RCC 7860 (cell line): ENCODE results near the gene TBX15.

Experiments
- DNase-seq: peaks from one replicate; pipeline ENCODE4 v3.0.0-alpha.2; 2015; ENCODE audit warnings: low spot score
- FAIRE-seq: peaks from 2 replicates; lab custom pipeline; 2012; peaks lifted over from hg19 to GRCh38; lab: Jason Lieb, UNC

Gene TBX15

GRCh38 chr1:118900643-118901440 is 87.3 kb downstream of the TBX15 start:
- no peak for DNase-seq
- no peak for FAIRE-seq

- FAIRE-seq: no peak
- DNase-seq: no peak
Measured at GRCh38 chr1:118899340-118899739, 88.8 kb downstream of the TBX15 start.

GRCh38 chr1:118898712-118899111 is 89.4 kb downstream of the TBX15 start:
- DNase-seq (no peak), FAIRE-seq (no peak)

- DNase-seq (no peak), FAIRE-seq (no peak)
Measured at GRCh38 chr1:118896416-118896815, 91.7 kb downstream of the TBX15 start.

- no peak for FAIRE-seq
- no peak for DNase-seq
Measured at GRCh38 chr1:118894836-118895235, 93.3 kb downstream of the TBX15 start.

GRCh38 chr1:118890851-118891384 is 97.2 kb downstream of the TBX15 start:
- DNase-seq (no peak), FAIRE-seq (no peak)

GRCh38 chr1:118884946-118885345 is 103.2 kb downstream of the TBX15 start:
- FAIRE-seq (no peak), DNase-seq (no peak)

GRCh38 chr1:118881751-118882150 is 106.4 kb downstream of the TBX15 start:
- FAIRE-seq: no peak
- no peak for DNase-seq

GRCh38 chr1:118878661-118879060 is 109.5 kb downstream of the TBX15 start:
- DNase-seq: no peak
- FAIRE-seq: no peak

GRCh38 chr1:118877668-118878396 is 110.3 kb downstream of the TBX15 start:
- FAIRE-seq: no peak
- no peak for DNase-seq

- no peak for FAIRE-seq
- DNase-seq: no peak
Measured at GRCh38 chr1:118871582-118872171, 116.5 kb downstream of the TBX15 start.

- no peak for FAIRE-seq
- no peak for DNase-seq
Measured at GRCh38 chr1:118868387-118868786, 119.8 kb downstream of the TBX15 start.

- DNase-seq (no peak), FAIRE-seq (no peak)
Measured at GRCh38 chr1:118866330-118866729, 121.8 kb downstream of the TBX15 start.

GRCh38 chr1:118863688-118864087 is 124.5 kb downstream of the TBX15 start:
- DNase-seq (no peak), FAIRE-seq (no peak)

GRCh38 chr1:118862755-118863154 is 125.4 kb downstream of the TBX15 start:
- DNase-seq (peak; percentile 98), FAIRE-seq (peak; percentile 99)

- FAIRE-seq (no peak), DNase-seq (no peak)
Measured at GRCh38 chr1:118861216-118861615, 126.9 kb downstream of the TBX15 start.

- FAIRE-seq (no peak), DNase-seq (no peak)
Measured at GRCh38 chr1:118859999-118860398, 128.1 kb downstream of the TBX15 start.

GRCh38 chr1:118846443-118846842 is 141.7 kb downstream of the TBX15 start:
- FAIRE-seq (no peak), DNase-seq (no peak)

- FAIRE-seq: no peak
- no peak for DNase-seq
Measured at GRCh38 chr1:118842452-118843201, 145.5 kb downstream of the TBX15 start.

GRCh38 chr1:118841521-118841920 is 146.6 kb downstream of the TBX15 start:
- DNase-seq (no peak), FAIRE-seq (no peak)
